Ascending aorta (tissue), 2 donors: Measurements from ENCODE around the gene KLHL12. TPM values are rescaled to one million over a fixed set of nuclear protein-coding genes. Genes with fewer than 3 reads are reported as not detected.
"Not testable (repeated sequence)": the region's sequence is repeated elsewhere in the genome, so short reads cannot be mapped to it uniquely, and the experiment has no call there.

Experiments used
- DNase-seq, 2 donors: peaks; one replicate each; pipeline ENCODE4 v3.0.0-alpha.2; 2019; ENCODE audit warnings: low spot score in 2 of 2
- H3K27ac ChIP-seq, 2 donors: fragments of 200-600 bp; sonication (generic); one replicate each; pipeline ENCODE4 v1.5.1; 2016 to 2017; ENCODE audit warnings: mild to moderate bottlenecking in 1 of 2
- H3K27me3 ChIP-seq: fragments of 200-600 bp; sonication (generic); one replicate; pipeline ENCODE4 v1.5.1; 2017
- H3K36me3 ChIP-seq, 2 donors: fragments of 200-600 bp; sonication (generic); one replicate each; pipeline ENCODE4 v1.5.1; 2016
- H3K4me1 ChIP-seq, 2 donors: fragments of 200-600 bp; sonication (generic); one replicate each; pipeline ENCODE4 v1.5.1; 2016 to 2017; ENCODE audit warnings: mild to moderate bottlenecking in 1 of 2
- H3K4me3 ChIP-seq, 2 donors: fragments of 200-600 bp; sonication (generic); one replicate each; pipeline ENCODE4 v1.5.1; 2016 to 2017; ENCODE audit warnings: mild to moderate bottlenecking in 1 of 2
- H3K9me3 ChIP-seq, 2 donors: fragments of 200-600 bp; sonication (generic); one replicate each; pipeline ENCODE4 v1.5.1; 2016
- intact Hi-C: fragments of 100-400 bp; cut with DNase I; formaldehyde crosslinking; loops from one replicate; pipeline ENCODE4 v1.15.1; 2023
- total RNA-seq: library from RNA; depleted of rRNA; stranded (reverse); fragments of >200 nt; gene quantifications from one replicate; pipeline ENCODE4 v1.1.0, GENCODE V29; 2016
- TF ChIP-seq, protein P1 (sequence below), 3 experiments: fragments of 200-600 bp in 2 of 3; fragments of 450-650 bp in 1 of 3; sonication (generic) in 2 of 3; IDR thresholded peaks; one replicate each; pipeline ENCODE4 v1.5.1; 2016 to 2019; ENCODE audit warnings: antibody characterized with exemption in 3 of 3, mild to moderate bottlenecking in 1 of 3, moderate library complexity in 1 of 3

The KLHL12 gene
- total RNA-seq, 1 donor from 2014 or later: 17.8 TPM

DNA sequence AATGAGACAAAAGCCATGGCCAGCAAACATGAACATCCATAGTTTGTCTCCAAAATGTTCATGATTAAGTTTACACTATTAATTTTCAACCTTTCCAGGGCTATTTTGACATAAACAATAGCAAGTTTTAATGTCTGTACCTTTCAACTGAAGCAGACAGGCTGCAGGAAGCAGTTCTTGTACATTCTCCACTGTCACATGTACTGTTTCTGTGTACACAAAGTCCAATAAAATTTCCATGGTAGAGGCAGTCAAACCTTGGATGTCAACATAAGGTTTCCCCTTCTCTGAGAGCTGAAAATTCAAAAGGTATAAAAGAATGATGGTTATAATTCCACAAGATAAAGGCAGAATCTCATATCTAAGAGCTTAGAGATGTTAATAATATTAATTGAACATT is 7.4 kb downstream of the KLHL12 start:
- DNase-seq: no peak
- H3K9me3 ChIP-seq: no peaks in the 10 kb centered on the region
- peaks cover 0 to 3% of the 10 kb centered on the region in 2 donors for H3K4me1 ChIP-seq
- H3K4me3 ChIP-seq: no peak overlapping the region
- intact Hi-C loops: no loop called here
- TF ChIP-seq, protein P1, sequence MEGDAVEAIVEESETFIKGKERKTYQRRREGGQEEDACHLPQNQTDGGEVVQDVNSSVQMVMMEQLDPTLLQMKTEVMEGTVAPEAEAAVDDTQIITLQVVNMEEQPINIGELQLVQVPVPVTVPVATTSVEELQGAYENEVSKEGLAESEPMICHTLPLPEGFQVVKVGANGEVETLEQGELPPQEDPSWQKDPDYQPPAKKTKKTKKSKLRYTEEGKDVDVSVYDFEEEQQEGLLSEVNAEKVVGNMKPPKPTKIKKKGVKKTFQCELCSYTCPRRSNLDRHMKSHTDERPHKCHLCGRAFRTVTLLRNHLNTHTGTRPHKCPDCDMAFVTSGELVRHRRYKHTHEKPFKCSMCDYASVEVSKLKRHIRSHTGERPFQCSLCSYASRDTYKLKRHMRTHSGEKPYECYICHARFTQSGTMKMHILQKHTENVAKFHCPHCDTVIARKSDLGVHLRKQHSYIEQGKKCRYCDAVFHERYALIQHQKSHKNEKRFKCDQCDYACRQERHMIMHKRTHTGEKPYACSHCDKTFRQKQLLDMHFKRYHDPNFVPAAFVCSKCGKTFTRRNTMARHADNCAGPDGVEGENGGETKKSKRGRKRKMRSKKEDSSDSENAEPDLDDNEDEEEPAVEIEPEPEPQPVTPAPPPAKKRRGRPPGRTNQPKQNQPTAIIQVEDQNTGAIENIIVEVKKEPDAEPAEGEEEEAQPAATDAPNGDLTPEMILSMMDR (IDR thresholded peaks at IDR 0.05): no peak
- H3K27me3 ChIP-seq: no peaks in the 10 kb centered on the region
- no peak overlapping the region for H3K27ac ChIP-seq
- H3K36me3 ChIP-seq: peaks cover 35 to 48% of the 10 kb centered on the region in 2 donors

DNA sequence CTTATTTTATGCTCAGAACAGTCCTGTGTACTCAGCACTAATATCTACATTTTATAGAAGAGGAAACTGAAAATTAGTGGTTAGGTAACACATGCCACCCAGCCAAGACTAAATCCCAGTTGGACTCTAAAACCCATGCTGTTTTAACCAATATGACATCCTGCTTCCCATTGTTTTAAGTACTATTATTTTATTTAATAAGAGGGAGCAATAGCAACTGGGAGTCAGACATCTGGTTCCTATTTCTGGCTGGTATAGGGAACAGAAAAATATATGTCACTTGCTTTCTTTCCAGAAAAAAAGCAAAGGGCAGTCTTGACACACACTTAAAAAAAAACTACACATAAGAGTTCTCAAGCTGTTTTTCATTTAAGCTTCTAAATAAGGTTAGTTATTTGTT is 11.9 kb downstream of the KLHL12 start:
- Histone ChIP-seq H3K27me3 (no peaks in the 10 kb centered on the region), H3K4me1 (no peaks in the 10 kb centered on the region), H3K4me3 (no peak overlapping the region), H3K27ac (no peak overlapping the region), H3K36me3 (peaks cover 52 to 93% of the 10 kb centered on the region in 2 donors), H3K9me3 (no peaks in the 10 kb centered on the region)
- TF ChIP-seq, protein P1 (IDR thresholded peaks at IDR 0.05): no peak
- no peak for DNase-seq
- intact Hi-C loops: no loop called here

DNA sequence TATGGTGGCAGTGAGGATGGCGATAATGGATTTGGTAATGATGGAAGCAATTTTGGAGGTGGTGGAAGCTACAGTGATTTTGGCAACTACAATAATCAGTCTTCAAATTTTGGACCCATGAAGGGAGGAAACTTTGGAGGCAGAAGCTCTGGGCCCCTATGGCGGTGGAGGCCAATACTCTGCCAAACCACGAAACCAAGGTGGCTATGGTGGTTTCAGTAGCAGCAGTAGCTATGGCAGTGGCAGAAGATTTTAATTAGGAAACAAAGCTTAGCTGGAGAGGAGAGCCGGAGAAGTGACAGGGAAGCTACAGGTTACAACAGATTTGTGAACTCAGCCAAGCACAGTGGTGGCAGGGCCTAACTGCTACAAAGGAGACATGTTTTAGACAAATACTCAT is 14.6 kb downstream of the KLHL12 start:
- DNase-seq, H3K27ac ChIP-seq, intact Hi-C loops, H3K9me3 ChIP-seq, H3K4me3 ChIP-seq, H3K27me3 ChIP-seq, H3K4me1 ChIP-seq: not testable (repeated sequence)
- H3K36me3 ChIP-seq: peaks cover 58 to 97% of the 10 kb centered on the region in 2 donors

DNA sequence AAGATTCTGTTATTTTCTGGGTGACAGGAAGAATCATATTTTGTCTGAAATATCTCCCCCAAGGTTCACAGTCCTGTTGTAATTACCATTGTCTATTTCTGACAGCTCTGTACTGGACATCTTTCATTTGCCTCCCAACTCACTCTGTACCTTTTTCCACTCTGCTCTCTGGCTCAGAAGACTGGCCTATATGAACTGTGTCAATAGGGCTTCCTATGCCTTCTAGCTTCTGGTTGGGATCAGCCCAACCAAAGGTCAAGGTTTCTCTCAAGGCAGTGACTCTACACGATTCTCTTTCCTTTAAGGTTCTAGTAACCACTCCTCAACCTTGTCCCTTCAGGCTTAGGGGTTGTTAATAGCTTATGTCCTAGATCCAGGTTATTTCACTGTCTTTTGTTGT is 17.5 kb downstream of the KLHL12 start:
- TF ChIP-seq, protein P1 (IDR thresholded peaks at IDR 0.05): no peak
- no peaks in the 10 kb centered on the region for H3K9me3 ChIP-seq
- intact Hi-C loops: no loop called here

DNA sequence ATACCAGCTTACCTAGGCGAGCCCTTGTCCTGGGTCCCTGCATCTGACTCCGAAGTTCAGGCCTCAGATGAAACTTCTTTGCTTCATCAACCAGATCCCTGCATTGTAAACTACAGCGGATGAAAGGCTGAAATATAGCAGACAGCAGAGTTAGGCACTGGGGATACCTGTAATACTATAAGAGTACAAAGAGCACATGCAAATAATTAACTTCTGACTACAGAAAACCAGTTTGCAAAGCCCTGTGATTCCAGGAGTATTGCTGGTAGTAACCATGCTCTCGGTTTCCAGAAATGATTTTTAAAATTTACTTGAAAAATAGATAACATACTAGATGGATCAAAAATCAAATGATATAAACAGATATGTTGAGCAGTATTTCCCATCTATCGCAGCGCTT is 18.0 kb downstream of the KLHL12 start:
- H3K27me3 ChIP-seq: no peaks in the 10 kb centered on the region
- no peak for DNase-seq
- H3K4me3 ChIP-seq: no peak overlapping the region
- intact Hi-C loops: no loop called here
- peaks cover 48 to 89% of the 10 kb centered on the region in 2 donors for H3K36me3 ChIP-seq
- H3K9me3 ChIP-seq: no peaks in the 10 kb centered on the region
- no peak overlapping the region for H3K27ac ChIP-seq
- H3K4me1 ChIP-seq: no peaks in the 10 kb centered on the region
- TF ChIP-seq, protein P1 (IDR thresholded peaks at IDR 0.05): no peak

More for the DNA sequence above, 17.5 kb downstream of the KLHL12 start:
- DNase-seq: no peak
- H3K4me1 ChIP-seq: no peaks in the 10 kb centered on the region
- no peaks in the 10 kb centered on the region for H3K27me3 ChIP-seq
- no peak overlapping the region for H3K4me3 ChIP-seq
- peaks cover 53 to 89% of the 10 kb centered on the region in 2 donors for H3K36me3 ChIP-seq
- H3K27ac ChIP-seq: no peak overlapping the region

DNA sequence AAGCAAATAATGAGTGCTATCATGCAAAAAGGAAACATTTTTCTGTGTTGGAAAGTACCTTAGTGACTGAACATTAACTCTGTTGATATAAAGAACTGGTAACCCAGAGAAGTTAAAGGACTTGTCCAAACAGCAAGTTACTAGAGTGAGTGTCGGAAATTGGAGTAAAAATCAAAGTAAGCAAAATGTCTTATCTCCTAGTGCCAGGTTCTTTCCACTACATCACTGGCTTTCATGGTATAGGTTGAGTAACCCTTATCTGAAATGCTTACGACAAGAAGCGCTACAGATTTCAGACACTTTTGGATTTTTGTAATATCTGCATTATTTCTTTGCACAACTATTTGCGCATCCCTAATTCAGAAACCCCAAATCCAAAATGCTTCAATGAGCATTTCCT is 21.7 kb downstream of the KLHL12 start:
- TF ChIP-seq, protein P1 (IDR thresholded peaks at IDR 0.05): no peak
- H3K4me1 ChIP-seq: no peaks in the 10 kb centered on the region
- H3K36me3 ChIP-seq: peaks cover 55 to 69% of the 10 kb centered on the region in 2 donors
- H3K27ac ChIP-seq: no peak overlapping the region
- H3K9me3 ChIP-seq: no peaks in the 10 kb centered on the region
- DNase-seq: no peak
- intact Hi-C loops: no loop called here
- no peaks in the 10 kb centered on the region for H3K27me3 ChIP-seq
- H3K4me3 ChIP-seq: no peak overlapping the region

DNA sequence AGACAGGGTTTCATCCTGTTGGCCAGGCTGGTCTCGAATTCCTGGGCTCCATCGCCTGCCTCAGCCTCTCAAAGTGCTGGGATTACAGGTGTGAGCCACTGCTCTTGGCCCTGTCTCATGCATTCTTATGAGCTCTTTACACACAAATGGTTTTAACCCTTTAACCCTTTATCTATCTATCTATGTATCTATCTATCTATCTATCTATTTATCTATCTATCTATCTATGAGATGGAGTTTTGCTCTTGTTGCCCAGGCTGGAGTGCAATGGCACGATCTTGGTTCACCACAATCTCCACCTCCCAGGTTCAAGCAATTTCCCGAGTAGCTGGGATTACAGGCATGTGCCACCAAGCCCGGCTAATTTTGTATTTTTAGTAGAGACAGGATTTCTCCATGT is 23.2 kb downstream of the KLHL12 start:
- H3K9me3 ChIP-seq, H3K27ac ChIP-seq, intact Hi-C loops, H3K4me3 ChIP-seq, DNase-seq, H3K4me1 ChIP-seq, H3K27me3 ChIP-seq: not testable (repeated sequence)
- H3K36me3 ChIP-seq: peaks cover 48 to 63% of the 10 kb centered on the region in 2 donors
